B cell (primary cell): ENCODE data around the gene TUBA3D. TPM values are rescaled to one million over a fixed set of nuclear protein-coding genes. Genes with fewer than 3 reads are reported as not detected.
"Not testable (repeated sequence)": the region's sequence is repeated elsewhere in the genome, so short reads cannot be mapped to it uniquely, and the experiment has no call there.

Experiments
- ATAC-seq: fragments of 200-7000 bp; cut with Tn5 transposase; one replicate; pipeline ENCODE4 v1.10.0; 2021; ENCODE audit warnings: low read depth, mild to moderate bottlenecking, moderate number of reproducible peaks, moderate library complexity
- CTCF ChIA-PET: fragments of 350-600 bp; sonication (Branson Sonifier 250); formaldehyde crosslinking; loops from one replicate; lab custom pipeline; 2021; ENCODE audit warnings: antibody characterized with exemption, inconsistent platforms; lab: Charles Lee
- POLR2A ChIA-PET: fragments of 350-600 bp; sonication (Branson Sonifier 250); formaldehyde crosslinking; loops from one replicate; lab custom pipeline; 2021; ENCODE audit warnings: antibody characterized with exemption; lab: Charles Lee
- DNase-seq: peaks from one replicate; pipeline ENCODE4 v3.0.0; 2013
- H2AFZ ChIP-seq: 2 replicates; pipeline ENCODE4 v1.6.1; 2012; ENCODE audit warnings: mild to moderate bottlenecking, low read depth, low read length; ENCODE audit not compliant: insufficient read depth, poor library complexity, severe bottlenecking
- H3K27ac ChIP-seq, 2 donors: 1 replicate in 1 of 2; 2 replicates in 1 of 2; pipeline ENCODE4 v1.5.1; 2012 to 2013; ENCODE audit warnings: low read length in 2 of 2, mild to moderate bottlenecking in 2 of 2, moderate library complexity in 1 of 2
- H3K27me3 ChIP-seq, 4 experiments: fragments of 200-600 bp in 1 of 4; sonication (generic) in 1 of 4; replicated peaks in 1 of 4; 1 replicate in 2 of 4; 2 replicates in 2 of 4; pipeline versions ENCODE4 v1.6.1 to v1.7.0; 2013 to 2016; ENCODE audit warnings: low read length in 3 of 4, mild to moderate bottlenecking in 2 of 4, mixed read lengths in 1 of 4, moderate library complexity in 1 of 4; ENCODE audit not compliant: insufficient read depth in 4 of 4, control insufficient read depth in 3 of 4; ENCODE audit errors: control extremely low read depth in 1 of 4
- H3K36me3 ChIP-seq, 2 experiments: replicated peaks in 1 of 2; 1 replicate in 1 of 2; 2 replicates in 1 of 2; pipeline versions ENCODE4 v1.6.1 to v1.7.1; 2013; ENCODE audit warnings: low read length in 1 of 2; ENCODE audit not compliant: insufficient read depth in 2 of 2, control insufficient read depth in 1 of 2; ENCODE audit errors: control extremely low read depth in 1 of 2, extremely low read depth in 1 of 2
- H3K4me1 ChIP-seq, 2 donors: fragments of 200-600 bp in 1 of 2; sonication (generic) in 1 of 2; 1 replicate in 1 of 2; 2 replicates in 1 of 2; pipeline versions ENCODE4 v1.5.1 to v1.6.1; 2013 to 2017; ENCODE audit warnings: low read length in 2 of 2; ENCODE audit not compliant: control insufficient read depth in 2 of 2, insufficient read depth in 2 of 2
- H3K4me2 ChIP-seq: replicated peaks from 2 replicates; pipeline ENCODE3; 2012; ENCODE audit warnings: mild to moderate bottlenecking, low read depth, low read length; ENCODE audit not compliant: poor library complexity, severe bottlenecking
- H3K4me3 ChIP-seq, 5 experiments: fragments of 200-600 bp in 1 of 5; sonication (generic) in 1 of 5; 1 replicate in 3 of 5; 2 replicates in 2 of 5; pipeline versions ENCODE4 v1.5.1 to v1.7.0; 2011 to 2016; ENCODE audit warnings: low read length in 4 of 5, mild to moderate bottlenecking in 4 of 5, low read depth in 2 of 5, control low read depth in 1 of 5, moderate library complexity in 1 of 5; ENCODE audit not compliant: insufficient read depth in 1 of 5; ENCODE audit errors: control extremely low read depth in 1 of 5, extremely low read depth in 1 of 5
- H3K79me2 ChIP-seq: fragments of 200-600 bp; sonication (generic); one replicate; pipeline ENCODE4 v1.6.0; 2016; ENCODE audit warnings: low read length; ENCODE audit not compliant: control insufficient read depth, insufficient read depth
- H3K9ac ChIP-seq: fragments of 200-600 bp; sonication (generic); 2 replicates; pipeline ENCODE4 v1.6.1; 2017; ENCODE audit warnings: mild to moderate bottlenecking, low read length, moderate library complexity
- H3K9me3 ChIP-seq, 3 donors: one replicate each; pipeline versions ENCODE4 v1.6.1 to v1.7.1; 2013; ENCODE audit warnings: low read length in 2 of 3; ENCODE audit not compliant: control insufficient read depth in 2 of 3, insufficient read depth in 1 of 3; ENCODE audit errors: control extremely low read depth in 1 of 3
- H4K20me1 ChIP-seq: 2 replicates; pipeline ENCODE4 v1.6.0; 2012; ENCODE audit warnings: mild to moderate bottlenecking, low read length; ENCODE audit not compliant: insufficient read depth, control insufficient read depth, poor library complexity, severe bottlenecking
- H3K27ac Mint-ChIP-seq: one replicate; pipeline ENCODE4 v1.8.0; 2021; ENCODE audit warnings: mixed read lengths
- H3K27me3 Mint-ChIP-seq: one replicate; pipeline ENCODE4 v1.8.0; 2021; ENCODE audit warnings: mixed read lengths
- H3K4me1 Mint-ChIP-seq: one replicate; pipeline ENCODE4 v1.8.0; 2021; ENCODE audit warnings: mixed read lengths
- H3K4me3 Mint-ChIP-seq: one replicate; pipeline ENCODE4 v1.8.0; 2021; ENCODE audit warnings: mixed read lengths
- H3K9me3 Mint-ChIP-seq: one replicate; pipeline ENCODE4 v1.8.0; 2022; ENCODE audit warnings: mixed read lengths; ENCODE audit not compliant: insufficient read depth
- CTCF ChIP-seq: fragments of 200-600 bp; IDR thresholded peaks from one replicate; pipeline ENCODE4 v1.8.0; 2022; ENCODE audit warnings: antibody characterized with exemption, mild to moderate bottlenecking
- EZH2 ChIP-seq: IDR thresholded peaks from 2 replicates; pipeline ENCODE4 v1.6.1; 2012; ENCODE audit warnings: borderline replicate concordance, low read depth, mild to moderate bottlenecking, moderate library complexity, low read length; ENCODE audit not compliant: insufficient read depth, poor library complexity, severe bottlenecking
- WGBS: methylation state at CpG from one replicate; pipeline ENCODE4 v1.1.5; 2013; ENCODE audit warnings: missing lambda C conversion rate; ENCODE audit not compliant: insufficient coverage; 5-methylcytosine and 5-hydroxymethylcytosine counted together
- intact Hi-C: fragments of 100-400 bp; cut with micrococcal nuclease; formaldehyde crosslinking; loops from one replicate; pipeline ENCODE4 v1.10.0; 2022
- polyA plus RNA-seq: library from polyadenylated mRNA; depleted of rRNA; stranded (reverse); fragments of >200 nt; gene quantifications from 2 replicates; pipeline ENCODE4 v1.2.3, GENCODE V29; 2012
- total RNA-seq, 2 donors: library from RNA; stranded (reverse); fragments of 120-200 nt in 1 of 2; gene quantifications; 1 replicate in 1 of 2; 2 replicates in 1 of 2; pipeline versions ENCODE4 v1.2.3 to v1.2.4, GENCODE V29; 2013 to 2022

TUBA3D gene
- total and polyA plus RNA-seq, 2 donors (not counting 1 experiment from before 2014, with no cell fraction given): not detected

GRCh38 chr2:131509615-131510014 lies 33.7 kb downstream of the TUBA3D start:
- WGBS: 80% methylated on average over 8 of the region's 9 CpGs
- ATAC-seq: no peak
- intact Hi-C loops: loop anchor here (10.0 kb wide), 1 partner anchor 95 kb away; no protein-coding TSS in a partner anchor
- H3K79me2 ChIP-seq: no peaks in the 10 kb centered on the region
- ChIA-PET POLR2A (no interaction called here), CTCF (no interaction called here)
- DNase-seq: no peak
- no peaks in the 10 kb centered on the region for H3K9me3 ChIP-seq
- TF ChIP-seq CTCF: no peak
- TF ChIP-seq EZH2: no peak
- H3K4me2 ChIP-seq: no peak overlapping the region
- Mint-ChIP-seq H3K27ac (no peak overlapping the region), H3K4me3 (no peak overlapping the region), H3K27me3 (no peaks in the 10 kb centered on the region), H3K4me1 (peaks cover 18% of the 10 kb centered on the region), H3K9me3 (no peaks in the 10 kb centered on the region)
- no peak overlapping the region for H2AFZ ChIP-seq
- H3K36me3 ChIP-seq: peaks cover 2 to 34% of the 10 kb centered on the region in 2 experiments
- H3K27me3 ChIP-seq: no peaks in the 10 kb centered on the region
- H3K27ac ChIP-seq: no peak overlapping the region
- H3K4me1 ChIP-seq: peaks cover 10 to 11% of the 10 kb centered on the region in 2 donors
- H3K4me3 ChIP-seq: no peak overlapping the region
- no peak overlapping the region for H3K9ac ChIP-seq
- H4K20me1 ChIP-seq: no peaks in the 10 kb centered on the region

DNA sequence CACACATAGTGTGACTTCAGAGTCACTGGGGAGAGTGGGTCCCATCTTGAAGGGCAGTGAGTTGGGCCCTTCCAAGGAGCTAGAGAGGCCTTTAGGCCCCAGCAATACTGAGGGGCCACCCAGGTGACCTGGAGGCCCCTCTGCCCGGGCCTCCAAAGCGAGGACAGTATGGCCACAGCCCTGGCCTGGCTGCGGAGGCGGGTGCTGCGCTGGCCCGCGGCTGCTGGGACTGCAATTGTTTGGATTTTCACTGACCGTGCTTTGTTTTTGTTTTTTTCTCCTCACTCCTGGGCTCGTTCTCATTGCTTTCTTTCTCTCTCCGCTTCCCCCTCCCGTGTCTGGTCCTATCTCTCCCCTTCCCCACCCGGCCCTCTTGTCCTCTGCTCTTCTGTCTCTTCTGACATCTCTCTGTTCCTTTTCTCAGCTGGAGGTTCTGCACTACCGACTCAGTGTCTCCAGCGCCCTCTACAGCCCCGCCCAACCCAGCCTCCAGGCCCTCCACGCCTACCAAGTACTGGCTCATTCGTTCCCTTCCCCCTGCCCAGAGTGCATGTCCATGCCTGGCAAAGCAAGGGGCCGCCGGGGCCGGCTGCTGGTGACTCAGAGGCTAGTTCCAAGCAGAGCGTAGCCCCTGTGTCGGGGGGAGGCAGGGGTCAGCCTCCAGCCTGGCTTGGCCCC lies 35.5 kb downstream of the TUBA3D start:
- H3K4me2 ChIP-seq, H3K9me3 Mint-ChIP-seq, H3K27ac ChIP-seq, ATAC-seq, H3K27ac Mint-ChIP-seq, CTCF ChIA-PET, H3K4me3 Mint-ChIP-seq, H3K27me3 Mint-ChIP-seq, POLR2A ChIA-PET, H3K9me3 ChIP-seq, H2AFZ ChIP-seq, H4K20me1 ChIP-seq, DNase-seq, H3K9ac ChIP-seq, H3K4me3 ChIP-seq, H3K27me3 ChIP-seq, H3K79me2 ChIP-seq: not testable (repeated sequence)
- WGBS: 92% methylated on average over 16 of the region's 22 CpGs
- intact Hi-C loops: loop anchor here (10.0 kb wide), 1 partner anchor 97 kb away; no protein-coding TSS in a partner anchor
- Histone ChIP-seq H3K4me1 (peaks cover 11 to 13% of the 10 kb centered on the region in 2 donors), H3K36me3 (peaks cover 2 to 25% of the 10 kb centered on the region in 2 experiments)
- H3K4me1 Mint-ChIP-seq: peaks cover 23% of the 10 kb centered on the region

GRCh38 chr2:131511969-131512870 lies 36.3 kb downstream of the TUBA3D start:
- H3K9me3 Mint-ChIP-seq, H3K9ac ChIP-seq, H4K20me1 ChIP-seq, H3K4me3 Mint-ChIP-seq, H2AFZ ChIP-seq, ATAC-seq, H3K79me2 ChIP-seq, H3K27ac Mint-ChIP-seq, CTCF ChIA-PET, H3K9me3 ChIP-seq, H3K4me3 ChIP-seq, H3K27ac ChIP-seq, H3K27me3 Mint-ChIP-seq, DNase-seq, H3K27me3 ChIP-seq, H3K4me2 ChIP-seq: not testable (repeated sequence)
- Histone ChIP-seq H3K36me3 (peaks cover 2 to 22% of the 10 kb centered on the region in 2 experiments), H3K4me1 (peaks cover 11 to 13% of the 10 kb centered on the region in 2 donors)
- POLR2A ChIA-PET: interaction anchor here (0.7 kb wide), 1 partner anchor 1156 kb away, joined by 4 read pairs; the partner anchor contains the start of gene PTPN18
- peaks cover 23% of the 10 kb centered on the region for H3K4me1 Mint-ChIP-seq
- 76% methylated on average over 8 of the region's 17 CpGs for WGBS
- intact Hi-C loops: loop anchor here (10.0 kb wide), 1 partner anchor 97 kb away; no protein-coding TSS in a partner anchor
